ENCODE data around the gene LOXL4. TPM values are rescaled to one million over a fixed set of nuclear protein-coding genes. Genes with fewer than 3 reads are reported as not detected.

Gene LOXL4
- total and polyA plus RNA-seq, 2 experiments from 2014 or later: 32.7 to 34.4 TPM

DNA sequence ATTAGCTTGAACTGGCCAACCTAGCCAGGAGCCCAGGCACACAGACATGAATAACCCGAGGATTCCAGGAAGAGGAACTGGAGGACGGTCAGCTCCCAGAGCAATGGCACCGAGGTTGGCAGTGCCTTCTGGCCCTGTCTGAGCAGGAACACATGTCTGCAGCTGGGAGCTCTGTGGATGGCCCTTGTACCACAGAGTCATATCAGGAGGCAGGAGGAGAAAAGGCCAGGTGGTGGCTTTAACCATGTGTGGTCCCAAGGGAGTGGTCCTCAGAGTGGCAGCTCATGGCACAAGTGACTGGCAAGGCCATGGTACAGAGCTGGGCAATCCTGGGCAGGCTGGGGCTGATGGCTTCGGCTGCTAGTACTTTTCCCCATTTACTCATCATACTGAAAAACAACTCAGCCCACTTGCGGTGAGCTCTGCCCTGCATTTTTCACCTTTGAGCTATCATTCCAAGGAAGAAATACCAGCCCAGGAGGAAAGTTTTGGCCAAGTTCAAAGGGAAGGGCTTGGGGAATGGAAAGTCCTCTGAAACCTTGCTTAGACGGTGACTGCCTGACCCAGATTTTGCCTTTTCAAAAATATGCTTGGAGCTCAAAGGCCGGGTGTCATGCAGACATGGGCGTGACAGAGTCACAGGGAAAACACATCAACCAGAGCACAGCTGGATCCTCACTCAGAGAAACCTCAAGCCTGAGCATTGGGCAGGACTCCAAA is 25.7 kb upstream of the LOXL4 start:
- 79% methylated on average over 8 of the region's 8 CpGs for WGBS (ENCODE audit: low lambda C conversion rate, missing lambda C conversion rate)
- H3K9me2 ChIP-seq (replicated peaks; ENCODE audit: insufficient read depth): no peaks in the 10 kb centered on the region
- H3K36me3 ChIP-seq (replicated peaks; ENCODE audit: insufficient read depth, low read depth): no peaks in the 10 kb centered on the region
- H3K4me2 ChIP-seq: no peak overlapping the region
- no peaks in the 10 kb centered on the region for H3K4me1 ChIP-seq (ENCODE audit: insufficient read depth)
- H4K20me1 ChIP-seq (ENCODE audit: insufficient read depth, poor library complexity, severe bottlenecking): no peaks in the 10 kb centered on the region
- TF ChIP-seq, protein P1, sequence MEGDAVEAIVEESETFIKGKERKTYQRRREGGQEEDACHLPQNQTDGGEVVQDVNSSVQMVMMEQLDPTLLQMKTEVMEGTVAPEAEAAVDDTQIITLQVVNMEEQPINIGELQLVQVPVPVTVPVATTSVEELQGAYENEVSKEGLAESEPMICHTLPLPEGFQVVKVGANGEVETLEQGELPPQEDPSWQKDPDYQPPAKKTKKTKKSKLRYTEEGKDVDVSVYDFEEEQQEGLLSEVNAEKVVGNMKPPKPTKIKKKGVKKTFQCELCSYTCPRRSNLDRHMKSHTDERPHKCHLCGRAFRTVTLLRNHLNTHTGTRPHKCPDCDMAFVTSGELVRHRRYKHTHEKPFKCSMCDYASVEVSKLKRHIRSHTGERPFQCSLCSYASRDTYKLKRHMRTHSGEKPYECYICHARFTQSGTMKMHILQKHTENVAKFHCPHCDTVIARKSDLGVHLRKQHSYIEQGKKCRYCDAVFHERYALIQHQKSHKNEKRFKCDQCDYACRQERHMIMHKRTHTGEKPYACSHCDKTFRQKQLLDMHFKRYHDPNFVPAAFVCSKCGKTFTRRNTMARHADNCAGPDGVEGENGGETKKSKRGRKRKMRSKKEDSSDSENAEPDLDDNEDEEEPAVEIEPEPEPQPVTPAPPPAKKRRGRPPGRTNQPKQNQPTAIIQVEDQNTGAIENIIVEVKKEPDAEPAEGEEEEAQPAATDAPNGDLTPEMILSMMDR (IDR thresholded peaks at IDR 0.05; ENCODE audit: poor library complexity): no peak
- TF ChIP-seq EZH2 (IDR thresholded peaks at IDR 0.05; ENCODE audit: borderline replicate concordance) (no peak), EZH2phosphoT487 (IDR thresholded peaks at IDR 0.05; ENCODE audit: low read depth, severe bottlenecking, unreplicated experiment) (no peak)
- no peaks in the 10 kb centered on the region for H3K9me3 ChIP-seq (ENCODE audit: low read depth)
- no peak for DNase-seq (ENCODE audit: low spot score)
- H3K79me2 ChIP-seq: no peaks in the 10 kb centered on the region
- no peak overlapping the region for H3K27ac ChIP-seq
- no peaks in the 10 kb centered on the region for H3K27me3 ChIP-seq
- H2AFZ ChIP-seq: no peak overlapping the region
- no peak overlapping the region for H3K4me3 ChIP-seq

- H3K9me2 ChIP-seq (replicated peaks; ENCODE audit: insufficient read depth): no peaks in the 10 kb centered on the region
- H3K27ac ChIP-seq: no peak overlapping the region
- WGBS (ENCODE audit: low lambda C conversion rate, missing lambda C conversion rate): 86% methylated on average over 4 of the region's 4 CpGs
- no peak overlapping the region for H2AFZ ChIP-seq
- no peaks in the 10 kb centered on the region for H3K9me3 ChIP-seq (ENCODE audit: low read depth)
- H3K27me3 ChIP-seq: no peaks in the 10 kb centered on the region
- no peaks in the 10 kb centered on the region for H3K79me2 ChIP-seq
- no peaks in the 10 kb centered on the region for H3K36me3 ChIP-seq (replicated peaks; ENCODE audit: insufficient read depth, low read depth)
- TF ChIP-seq EZH2 (IDR thresholded peaks at IDR 0.05; ENCODE audit: borderline replicate concordance) (no peak), EZH2phosphoT487 (IDR thresholded peaks at IDR 0.05; ENCODE audit: low read depth, severe bottlenecking, unreplicated experiment) (no peak)
- no peaks in the 10 kb centered on the region for H4K20me1 ChIP-seq (ENCODE audit: insufficient read depth, poor library complexity, severe bottlenecking)
- H3K4me3 ChIP-seq: no peak overlapping the region
- H3K4me2 ChIP-seq: no peak overlapping the region
- H3K4me1 ChIP-seq (ENCODE audit: insufficient read depth): no peaks in the 10 kb centered on the region
- DNase-seq (ENCODE audit: low spot score): no peak
These were observed 25.0 kb upstream of the LOXL4 start for GRCh38 chr10:98292971-98293370.

DNA sequence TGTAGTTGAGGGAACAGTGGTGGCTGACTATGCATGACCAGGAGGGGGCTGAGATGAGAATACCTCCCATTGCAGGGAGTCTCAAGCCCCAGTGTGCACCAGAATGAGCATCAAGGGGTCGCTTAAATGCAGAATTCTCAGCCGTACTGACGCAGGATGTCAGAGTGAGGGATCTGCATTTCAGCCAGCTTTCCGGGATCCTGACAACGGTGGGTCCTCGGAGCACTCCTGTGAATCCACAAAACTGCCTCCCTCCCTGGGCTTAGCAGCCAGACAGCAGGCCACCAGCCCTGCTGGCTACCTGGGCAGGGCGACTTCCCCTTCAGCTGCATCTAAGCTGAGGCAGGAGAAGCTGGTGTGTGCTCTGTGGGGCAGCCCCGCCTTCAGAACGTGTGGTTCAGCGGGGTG is 21.8 kb upstream of the LOXL4 start:
- Histone ChIP-seq H3K36me3 (replicated peaks; ENCODE audit: insufficient read depth, low read depth) (no peaks in the 10 kb centered on the region), H2AFZ (no peak overlapping the region), H3K4me2 (no peak overlapping the region), H3K79me2 (no peaks in the 10 kb centered on the region), H4K20me1 (ENCODE audit: insufficient read depth, poor library complexity, severe bottlenecking) (no peaks in the 10 kb centered on the region), H3K27ac (no peak overlapping the region), H3K4me3 (no peak overlapping the region), H3K9me3 (ENCODE audit: low read depth) (no peaks in the 10 kb centered on the region), H3K27me3 (no peaks in the 10 kb centered on the region), H3K4me1 (ENCODE audit: insufficient read depth) (no peaks in the 10 kb centered on the region), H3K9me2 (replicated peaks; ENCODE audit: insufficient read depth) (no peaks in the 10 kb centered on the region)
- WGBS (ENCODE audit: low lambda C conversion rate, missing lambda C conversion rate): 66% methylated on average over 10 of the region's 10 CpGs
- no peak for DNase-seq (ENCODE audit: low spot score)
- TF ChIP-seq, protein P1 (IDR thresholded peaks at IDR 0.05; ENCODE audit: poor library complexity): no peak
- no peak for TF ChIP-seq EZH2 (IDR thresholded peaks at IDR 0.05; ENCODE audit: borderline replicate concordance)

DNA sequence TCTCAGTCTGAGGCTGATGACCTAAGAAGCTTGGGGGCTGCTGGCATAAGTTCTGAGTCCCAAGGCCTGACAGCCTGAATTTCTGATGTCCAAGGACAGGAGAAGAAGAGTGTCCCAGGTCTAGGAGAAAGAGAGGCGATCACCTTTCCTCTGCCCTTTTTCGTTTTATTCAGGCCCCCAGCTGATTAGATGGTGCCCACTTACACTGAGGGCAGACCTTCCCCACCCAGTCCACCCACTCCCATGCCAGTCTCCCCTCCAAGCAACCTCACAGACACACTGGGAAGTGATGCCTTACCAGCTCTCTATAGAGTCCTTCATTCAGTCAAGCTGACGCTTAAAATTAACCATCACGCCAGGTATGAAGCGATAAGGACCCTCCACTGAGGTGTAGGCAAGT is 19.3 kb upstream of the LOXL4 start:
- TF ChIP-seq, protein P1 (IDR thresholded peaks at IDR 0.05; ENCODE audit: poor library complexity): no peak
- TF ChIP-seq EZH2phosphoT487 (IDR thresholded peaks at IDR 0.05; ENCODE audit: low read depth, severe bottlenecking, unreplicated experiment): no peak
- no peak for TF ChIP-seq EZH2 (IDR thresholded peaks at IDR 0.05; ENCODE audit: borderline replicate concordance)
- no peak overlapping the region for H2AFZ ChIP-seq
- no peaks in the 10 kb centered on the region for H3K4me1 ChIP-seq (ENCODE audit: insufficient read depth)
- H3K4me2 ChIP-seq: no peak overlapping the region
- no peaks in the 10 kb centered on the region for H3K27me3 ChIP-seq
- no peak overlapping the region for H3K27ac ChIP-seq
- no peaks in the 10 kb centered on the region for H3K79me2 ChIP-seq
- no peaks in the 10 kb centered on the region for H3K9me2 ChIP-seq (replicated peaks; ENCODE audit: insufficient read depth)
- no peak overlapping the region for H3K4me3 ChIP-seq
- H3K9me3 ChIP-seq (ENCODE audit: low read depth): no peaks in the 10 kb centered on the region
- no peaks in the 10 kb centered on the region for H3K36me3 ChIP-seq (replicated peaks; ENCODE audit: insufficient read depth, low read depth)
- 84% methylated on average over 5 of the region's 5 CpGs for WGBS (ENCODE audit: low lambda C conversion rate, missing lambda C conversion rate)
- no peak for DNase-seq (ENCODE audit: low spot score)
- H4K20me1 ChIP-seq (ENCODE audit: insufficient read depth, poor library complexity, severe bottlenecking): no peaks in the 10 kb centered on the region

All from hepatocyte (in vitro differentiated cells).